Heart left ventricle (tissue), 13 donors: ENCODE measurements around the gene ABLIM2.

ENCODE experiments used
- POLR2A ChIP-seq, 2 donors: fragments of 450-650 bp; IDR thresholded peaks; one replicate each; pipeline ENCODE4 v1.6.1; 2017; ENCODE audit warnings: antibody characterized with exemption in 2 of 2, mild to moderate bottlenecking in 2 of 2, moderate library complexity in 2 of 2
- TF ChIP-seq, protein P1 (sequence below), 12 donors: fragments of 200-600 bp; sonication (generic) in 4 of 12; IDR thresholded peaks; one replicate each; pipeline versions ENCODE4 v1.5.0 to v1.8.0; 2018 to 2022; ENCODE audit warnings: antibody characterized with exemption in 12 of 12, mild to moderate bottlenecking in 5 of 12
- donor health status: ischemic (EF 13 %, LVEDD 7.1; RV severe dilation, severe dysfunction).
- donor health status: DM: no; HTN: yes; CAD: no.
- donor health status: DM: no; HTN: no; CAD: no.
- donor health status: ischemic (EF 25% LVEDD 6.9; RV normal size, moderate dysfunction).
- donor health status: ischemic (EF 25% LVEDD 5.7; RV mildly dilated, moderate dysfunction).
- donor health status: ischemic (EF 35%, LVEDD 5.7; RV mildly dilated, moderate dysfunction).
- donor health status: nonischemic (EF 11% LVEDD 7.7; RV severe dilation, severe dysfunction).
- donor health status: DM: yes; HTN: yes; CAD: no.
- donor health status: PGD.
- donor health status: ischemic (EF 29% LVEDD 5.4; RV normal size, mild dysfunction).
- donor health status: nonischemic (EF 23%, LVEDD 6.1; RV moderate dilation, normal function).

DNA sequence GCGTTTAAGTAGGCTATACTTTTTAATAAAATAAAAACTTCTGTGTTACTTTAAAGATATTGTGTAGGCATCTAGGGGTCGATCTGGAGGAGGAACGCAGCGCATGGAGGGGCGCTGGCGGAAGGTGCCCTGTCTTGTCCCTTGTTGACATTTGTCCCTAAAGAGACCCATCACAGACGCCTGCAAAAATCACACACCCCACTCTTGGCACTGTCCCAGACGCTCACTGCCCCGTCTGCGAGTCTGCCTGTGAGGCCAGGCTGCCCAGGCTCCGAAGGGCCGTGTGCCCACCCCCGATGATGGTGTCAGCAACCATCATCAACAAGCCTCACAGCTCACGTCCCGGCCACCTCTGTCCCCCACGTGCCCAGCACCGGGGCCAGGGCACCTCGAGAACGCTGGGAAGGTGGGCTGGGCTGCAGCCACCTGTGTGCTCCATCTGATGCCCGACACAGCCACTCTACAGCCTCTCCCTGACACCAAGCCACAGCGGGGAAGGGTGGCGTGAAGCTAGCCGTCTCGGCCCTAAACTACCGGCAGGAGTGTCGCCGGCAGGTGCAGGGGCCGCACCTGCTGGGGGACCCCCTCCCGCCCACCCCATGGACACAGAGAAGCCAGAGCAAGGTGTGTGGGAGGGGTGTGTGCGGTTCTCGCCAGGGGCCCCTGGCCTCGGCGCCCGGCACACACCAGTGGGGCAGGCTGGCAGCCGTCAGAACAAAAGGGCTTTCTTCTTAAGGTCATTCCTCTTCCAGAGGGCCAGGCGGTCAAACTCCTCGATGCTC is 192.1 kb downstream of the ABLIM2 start:
- TF ChIP-seq, protein P1, sequence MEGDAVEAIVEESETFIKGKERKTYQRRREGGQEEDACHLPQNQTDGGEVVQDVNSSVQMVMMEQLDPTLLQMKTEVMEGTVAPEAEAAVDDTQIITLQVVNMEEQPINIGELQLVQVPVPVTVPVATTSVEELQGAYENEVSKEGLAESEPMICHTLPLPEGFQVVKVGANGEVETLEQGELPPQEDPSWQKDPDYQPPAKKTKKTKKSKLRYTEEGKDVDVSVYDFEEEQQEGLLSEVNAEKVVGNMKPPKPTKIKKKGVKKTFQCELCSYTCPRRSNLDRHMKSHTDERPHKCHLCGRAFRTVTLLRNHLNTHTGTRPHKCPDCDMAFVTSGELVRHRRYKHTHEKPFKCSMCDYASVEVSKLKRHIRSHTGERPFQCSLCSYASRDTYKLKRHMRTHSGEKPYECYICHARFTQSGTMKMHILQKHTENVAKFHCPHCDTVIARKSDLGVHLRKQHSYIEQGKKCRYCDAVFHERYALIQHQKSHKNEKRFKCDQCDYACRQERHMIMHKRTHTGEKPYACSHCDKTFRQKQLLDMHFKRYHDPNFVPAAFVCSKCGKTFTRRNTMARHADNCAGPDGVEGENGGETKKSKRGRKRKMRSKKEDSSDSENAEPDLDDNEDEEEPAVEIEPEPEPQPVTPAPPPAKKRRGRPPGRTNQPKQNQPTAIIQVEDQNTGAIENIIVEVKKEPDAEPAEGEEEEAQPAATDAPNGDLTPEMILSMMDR (IDR thresholded peaks at IDR 0.05): no peak
- TF ChIP-seq POLR2A (IDR thresholded peaks at IDR 0.05): no peak
